ENCODE results near the gene CACNA1F. TPM values are rescaled to one million over a fixed set of nuclear protein-coding genes. Genes with fewer than 3 reads are reported as not detected.

The CACNA1F gene
- total and polyA plus RNA-seq, 10 of the 15 experiments (the other 5 are each of a cell fraction or from before 2014, with no cell fraction given): 0.01 to 0.32 (median 0.05) TPM; not detected in 5

DNA sequence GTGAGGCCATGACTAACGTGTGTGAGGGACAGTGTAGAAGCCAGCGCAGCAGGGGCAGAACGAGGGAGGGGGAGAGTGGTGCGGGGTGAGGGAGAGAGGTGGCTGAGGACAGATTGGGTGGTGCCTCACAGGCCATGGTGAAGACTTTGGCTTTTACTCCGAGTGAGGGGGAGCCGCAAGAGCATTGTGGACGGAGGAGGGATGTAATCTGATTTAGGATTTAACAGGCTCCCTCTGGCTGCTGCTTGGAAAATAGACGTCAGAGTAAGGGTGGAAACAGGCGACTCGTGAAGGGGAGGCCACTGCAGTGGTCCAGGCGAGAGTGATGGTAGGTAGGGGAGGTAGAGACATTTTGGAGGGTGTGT, 49.5 kb upstream of the CACNA1F start (continued):
- TF ChIP-seq BHLHE40 (IDR thresholded peaks at IDR 0.05; ENCODE audit: borderline replicate concordance in 1 of 2, low read depth in 2 of 2, low read length in 1 of 2): no peak

DNA sequence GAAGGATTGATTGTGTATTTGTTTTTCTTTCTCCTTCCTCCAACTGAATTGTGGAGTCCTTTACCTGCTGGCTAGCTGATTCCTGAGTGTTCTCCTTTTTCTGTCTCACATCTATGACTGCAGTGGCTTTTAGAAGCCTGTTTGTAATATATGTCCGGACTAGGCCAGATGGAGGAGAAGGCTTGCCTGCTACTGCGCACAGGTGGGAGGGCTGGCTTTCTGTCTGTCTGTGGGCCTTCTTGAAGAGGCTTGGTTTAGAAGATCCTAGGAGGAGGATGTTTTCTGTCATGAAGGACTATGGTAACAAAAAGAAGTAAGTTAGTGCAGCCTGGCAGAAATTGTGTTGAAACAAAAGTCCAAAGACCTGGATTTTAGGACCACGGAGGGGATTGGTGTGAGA, 44.9 kb upstream of the CACNA1F start:
- no TSS peak for BruUV-seq (replicated peaks)
- Histone ChIP-seq H2AFZ (ENCODE audit: control insufficient read depth, low read depth, low read length) (no peak overlapping the region), H3K4me2 (ENCODE audit: control insufficient read depth, insufficient read depth) (no peak overlapping the region), H3K4me3 (no peak overlapping the region), H3K27ac (ENCODE audit: control insufficient read depth, insufficient read depth) (no peak overlapping the region), H3K27me3 (replicated peaks in 1 of 2; ENCODE audit: control insufficient read depth in 2 of 2, insufficient read depth in 2 of 2, low read length in 1 of 2) (no peaks in the 10 kb centered on the region), H4K20me1 (ENCODE audit: control insufficient read depth, insufficient read depth) (no peaks in the 10 kb centered on the region), H3K79me2 (ENCODE audit: control insufficient read depth, insufficient read depth, low read length) (no peaks in the 10 kb centered on the region), H3K36me3 (ENCODE audit: control insufficient read depth in 2 of 2, insufficient read depth in 2 of 2, low read length in 1 of 2) (no peaks in the 10 kb centered on the region), H3K9me3 (replicated peaks; ENCODE audit: control insufficient read depth, insufficient read depth, low read length) (no peaks in the 10 kb centered on the region), H3K4me1 (ENCODE audit: control insufficient read depth, insufficient read depth, low read length) (no peaks in the 10 kb centered on the region), H3K9ac (ENCODE audit: control insufficient read depth, insufficient read depth, low read length) (no peak overlapping the region)
- ChIA-PET RAD21 (ENCODE audit: unreplicated experiment) (no interaction called here), CTCF (no interaction called here), SMC1A (ENCODE audit: uncharacterized antibody, unreplicated experiment) (no interaction called here), POLR2A (no interaction called here)
- in situ Hi-C loops (cut with MboI) (no loop called here), intact Hi-C loops (cut with micrococcal nuclease; ENCODE audit: unreplicated experiment) (no loop called here)
- TF ChIP-seq GATAD2B (conservative IDR thresholded peaks at IDR 0.05; ENCODE audit: low read depth) (no peak), YBX1 (IDR thresholded peaks at IDR 0.05) (no peak), SMAD5 (IDR thresholded peaks at IDR 0.05; ENCODE audit: low read depth) (no peak), BACH1 (IDR thresholded peaks at IDR 0.05; ENCODE audit: borderline replicate concordance) (no peak), BHLHE40 (IDR thresholded peaks at IDR 0.05; ENCODE audit: borderline replicate concordance in 1 of 2, low read depth in 2 of 2, low read length in 1 of 2) (no peak)
- TF ChIP-seq, protein P1, sequence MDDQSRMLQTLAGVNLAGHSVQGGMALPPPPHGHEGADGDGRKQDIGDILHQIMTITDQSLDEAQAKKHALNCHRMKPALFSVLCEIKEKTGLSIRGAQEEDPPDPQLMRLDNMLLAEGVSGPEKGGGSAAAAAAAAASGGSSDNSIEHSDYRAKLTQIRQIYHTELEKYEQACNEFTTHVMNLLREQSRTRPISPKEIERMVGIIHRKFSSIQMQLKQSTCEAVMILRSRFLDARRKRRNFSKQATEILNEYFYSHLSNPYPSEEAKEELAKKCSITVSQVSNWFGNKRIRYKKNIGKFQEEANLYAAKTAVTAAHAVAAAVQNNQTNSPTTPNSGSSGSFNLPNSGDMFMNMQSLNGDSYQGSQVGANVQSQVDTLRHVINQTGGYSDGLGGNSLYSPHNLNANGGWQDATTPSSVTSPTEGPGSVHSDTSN (IDR thresholded peaks at IDR 0.05; ENCODE audit: insufficient replicate concordance, low read depth, low read length): no peak
- TF ChIP-seq, protein P2, sequence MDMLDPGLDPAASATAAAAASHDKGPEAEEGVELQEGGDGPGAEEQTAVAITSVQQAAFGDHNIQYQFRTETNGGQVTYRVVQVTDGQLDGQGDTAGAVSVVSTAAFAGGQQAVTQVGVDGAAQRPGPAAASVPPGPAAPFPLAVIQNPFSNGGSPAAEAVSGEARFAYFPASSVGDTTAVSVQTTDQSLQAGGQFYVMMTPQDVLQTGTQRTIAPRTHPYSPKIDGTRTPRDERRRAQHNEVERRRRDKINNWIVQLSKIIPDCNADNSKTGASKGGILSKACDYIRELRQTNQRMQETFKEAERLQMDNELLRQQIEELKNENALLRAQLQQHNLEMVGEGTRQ (IDR thresholded peaks at IDR 0.05; ENCODE audit: borderline replicate concordance, low read depth, low read length): no peak
- TF ChIP-seq, protein P3, sequence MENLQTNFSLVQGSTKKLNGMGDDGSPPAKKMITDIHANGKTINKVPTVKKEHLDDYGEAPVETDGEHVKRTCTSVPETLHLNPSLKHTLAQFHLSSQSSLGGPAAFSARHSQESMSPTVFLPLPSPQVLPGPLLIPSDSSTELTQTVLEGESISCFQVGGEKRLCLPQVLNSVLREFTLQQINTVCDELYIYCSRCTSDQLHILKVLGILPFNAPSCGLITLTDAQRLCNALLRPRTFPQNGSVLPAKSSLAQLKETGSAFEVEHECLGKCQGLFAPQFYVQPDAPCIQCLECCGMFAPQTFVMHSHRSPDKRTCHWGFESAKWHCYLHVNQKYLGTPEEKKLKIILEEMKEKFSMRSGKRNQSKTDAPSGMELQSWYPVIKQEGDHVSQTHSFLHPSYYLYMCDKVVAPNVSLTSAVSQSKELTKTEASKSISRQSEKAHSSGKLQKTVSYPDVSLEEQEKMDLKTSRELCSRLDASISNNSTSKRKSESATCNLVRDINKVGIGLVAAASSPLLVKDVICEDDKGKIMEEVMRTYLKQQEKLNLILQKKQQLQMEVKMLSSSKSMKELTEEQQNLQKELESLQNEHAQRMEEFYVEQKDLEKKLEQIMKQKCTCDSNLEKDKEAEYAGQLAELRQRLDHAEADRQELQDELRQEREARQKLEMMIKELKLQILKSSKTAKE (IDR thresholded peaks at IDR 0.05; ENCODE audit: low read depth, poor library complexity, severe bottlenecking): no peak
- TF ChIP-seq, protein P4, sequence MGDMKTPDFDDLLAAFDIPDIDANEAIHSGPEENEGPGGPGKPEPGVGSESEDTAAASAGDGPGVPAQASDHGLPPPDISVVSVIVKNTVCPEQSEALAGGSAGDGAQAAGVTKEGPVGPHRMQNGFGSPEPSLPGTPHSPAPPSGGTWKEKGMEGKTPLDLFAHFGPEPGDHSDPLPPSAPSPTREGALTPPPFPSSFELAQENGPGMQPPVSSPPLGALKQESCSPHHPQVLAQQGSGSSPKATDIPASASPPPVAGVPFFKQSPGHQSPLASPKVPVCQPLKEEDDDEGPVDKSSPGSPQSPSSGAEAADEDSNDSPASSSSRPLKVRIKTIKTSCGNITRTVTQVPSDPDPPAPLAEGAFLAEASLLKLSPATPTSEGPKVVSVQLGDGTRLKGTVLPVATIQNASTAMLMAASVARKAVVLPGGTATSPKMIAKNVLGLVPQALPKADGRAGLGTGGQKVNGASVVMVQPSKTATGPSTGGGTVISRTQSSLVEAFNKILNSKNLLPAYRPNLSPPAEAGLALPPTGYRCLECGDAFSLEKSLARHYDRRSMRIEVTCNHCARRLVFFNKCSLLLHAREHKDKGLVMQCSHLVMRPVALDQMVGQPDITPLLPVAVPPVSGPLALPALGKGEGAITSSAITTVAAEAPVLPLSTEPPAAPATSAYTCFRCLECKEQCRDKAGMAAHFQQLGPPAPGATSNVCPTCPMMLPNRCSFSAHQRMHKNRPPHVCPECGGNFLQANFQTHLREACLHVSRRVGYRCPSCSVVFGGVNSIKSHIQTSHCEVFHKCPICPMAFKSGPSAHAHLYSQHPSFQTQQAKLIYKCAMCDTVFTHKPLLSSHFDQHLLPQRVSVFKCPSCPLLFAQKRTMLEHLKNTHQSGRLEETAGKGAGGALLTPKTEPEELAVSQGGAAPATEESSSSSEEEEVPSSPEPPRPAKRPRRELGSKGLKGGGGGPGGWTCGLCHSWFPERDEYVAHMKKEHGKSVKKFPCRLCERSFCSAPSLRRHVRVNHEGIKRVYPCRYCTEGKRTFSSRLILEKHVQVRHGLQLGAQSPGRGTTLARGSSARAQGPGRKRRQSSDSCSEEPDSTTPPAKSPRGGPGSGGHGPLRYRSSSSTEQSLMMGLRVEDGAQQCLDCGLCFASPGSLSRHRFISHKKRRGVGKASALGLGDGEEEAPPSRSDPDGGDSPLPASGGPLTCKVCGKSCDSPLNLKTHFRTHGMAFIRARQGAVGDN (IDR thresholded peaks at IDR 0.05): no peak
- no peak for DNase-seq (ENCODE audit: low read depth, low spot score)
- 80% methylated on average over 3 of the region's 3 CpGs for WGBS (ENCODE audit: insufficient coverage, insufficient replicate concordance, low lambda C conversion rate, missing lambda C conversion rate)
- FAIRE-seq: no peak
- no peak for ATAC-seq

Measured in GM12878 (cell line).